HG03342 (cell line): ENCODE data around the gene OGDHL.
"Not testable (repeated sequence)": the region's sequence is repeated elsewhere in the genome, so short reads cannot be mapped to it uniquely, and the experiment has no call there.

Experiments used
- ATAC-seq: cut with Tn5 transposase; IDR thresholded peaks from one replicate; pipeline ENCODE4 v1.9.1; 2021; ENCODE audit warnings: mild to moderate bottlenecking, moderate library complexity; ENCODE audit not compliant: unreplicated experiment

The OGDHL gene

GRCh38 chr10:49741108-49741995, 20.8 kb downstream of the OGDHL start:
- no peak for ATAC-seq

GRCh38 chr10:49740346-49741107, 21.6 kb downstream of the OGDHL start:
- no peak for ATAC-seq

- no peak for ATAC-seq
Observed at GRCh38 chr10:49739426-49739825, 22.7 kb downstream of the OGDHL start.

GRCh38 chr10:49738616-49739360, 23.3 kb downstream of the OGDHL start:
- ATAC-seq, result no peak

- no peak for ATAC-seq
Observed at GRCh38 chr10:49737474-49738201, 24.5 kb downstream of the OGDHL start.

GRCh38 chr10:49736564-49737113, 25.5 kb downstream of the OGDHL start:
- no peak for ATAC-seq

- ATAC-seq, result no peak
Observed at GRCh38 chr10:49735848-49736563, 26.1 kb downstream of the OGDHL start.

GRCh38 chr10:49735161-49735560, 27.0 kb downstream of the OGDHL start:
- no peak for ATAC-seq

GRCh38 chr10:49734676-49735075, 27.4 kb downstream of the OGDHL start:
- ATAC-seq, result no peak

- no peak for ATAC-seq
Observed at GRCh38 chr10:49733866-49734265, 28.3 kb downstream of the OGDHL start.

- no peak for ATAC-seq
Observed at GRCh38 chr10:49726593-49726992, 35.5 kb downstream of the OGDHL start.

- ATAC-seq, result not testable (repeated sequence)
Observed at GRCh38 chr10:49715157-49715556, 47.0 kb downstream of the OGDHL start.

- ATAC-seq, result no peak
Observed at GRCh38 chr10:49713266-49713665, 48.9 kb downstream of the OGDHL start.

GRCh38 chr10:49711481-49711880, 50.6 kb downstream of the OGDHL start:
- ATAC-seq, result no peak

- no peak for ATAC-seq
Observed at GRCh38 chr10:49710966-49711365, 51.2 kb downstream of the OGDHL start.

GRCh38 chr10:49709934-49710333, 52.2 kb downstream of the OGDHL start:
- ATAC-seq, result no peak

GRCh38 chr10:49707585-49707984, 54.5 kb downstream of the OGDHL start:
- ATAC-seq, result no peak

GRCh38 chr10:49700997-49701396, 61.1 kb downstream of the OGDHL start:
- no peak for ATAC-seq

GRCh38 chr10:49700211-49700610, 61.9 kb downstream of the OGDHL start:
- no peak for ATAC-seq

- no peak for ATAC-seq
Observed at GRCh38 chr10:49698679-49699078, 63.4 kb downstream of the OGDHL start.
